Forelimb muscle (tissue), 1 donor: ENCODE data around the gene RYR2. TPM values are rescaled to one million over a fixed set of nuclear protein-coding genes. Genes with fewer than 3 reads are reported as not detected.
"Not testable (repeated sequence)": the region's sequence is repeated elsewhere in the genome, so short reads cannot be mapped to it uniquely, and the experiment has no call there.

ENCODE experiments used
- DNase-seq: peaks from one replicate; pipeline ENCODE4 v3.0.0-alpha.2; 2013; ENCODE audit warnings: low read depth
- polyA plus RNA-seq: library from polyadenylated mRNA; unstranded; fragments of 120-200 nt; gene quantifications from one replicate; pipeline ENCODE4 v1.2.1, GENCODE V29; 2013; ENCODE audit not compliant: insufficient read length

RYR2 gene
- polyA plus RNA-seq, 1 donor, result 2.4 TPM

DNA sequence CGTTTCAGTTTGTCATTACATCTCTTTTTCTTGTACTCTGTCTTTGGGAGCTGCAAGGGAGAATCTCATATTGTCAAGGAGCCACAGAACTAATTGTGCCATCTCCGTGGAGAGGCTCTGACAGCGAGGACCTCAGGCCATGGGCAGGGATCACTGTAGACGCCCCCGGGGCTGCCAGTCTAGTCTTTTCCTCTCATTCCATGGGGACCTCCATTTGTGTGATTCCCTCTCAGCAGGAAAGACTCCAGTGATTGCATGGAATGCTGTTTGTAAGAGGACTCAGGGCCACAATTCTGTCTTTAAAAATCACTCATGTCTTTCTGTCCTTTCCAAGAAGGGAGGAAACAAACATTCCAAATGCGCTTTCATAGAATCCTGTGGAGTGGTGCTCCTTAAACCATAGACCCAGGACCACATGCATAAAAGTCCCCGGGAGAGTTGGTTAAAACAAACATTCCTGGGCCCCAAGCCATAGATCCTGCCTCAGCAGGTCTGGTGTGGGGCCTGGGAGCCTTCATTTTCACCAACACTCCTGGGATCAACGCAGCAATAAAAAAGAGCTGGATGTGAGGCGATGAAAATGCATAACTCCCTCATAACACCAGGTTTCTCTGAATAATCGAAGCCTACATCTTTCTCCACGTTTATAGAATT is 744.2 kb downstream of the RYR2 start:
- DNase-seq, result no peak

DNA sequence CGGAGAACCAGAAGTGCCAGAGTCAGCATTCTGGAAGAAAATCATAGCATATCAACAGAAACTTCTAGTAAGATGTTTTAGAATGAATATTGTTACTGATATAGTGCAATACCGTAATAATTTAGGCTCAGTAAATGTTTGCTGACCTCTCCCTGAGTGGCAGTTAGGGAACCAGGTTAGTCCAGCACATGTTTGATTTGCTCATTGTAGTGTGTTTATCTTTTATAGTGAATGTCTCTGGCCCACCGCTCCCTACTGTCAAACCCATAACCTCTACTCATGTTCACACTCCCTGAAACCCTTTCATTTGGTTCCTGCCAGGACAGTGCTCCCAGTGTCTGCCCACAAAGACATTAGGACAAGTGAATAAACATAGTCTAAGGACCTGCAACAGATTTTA is 746.1 kb downstream of the RYR2 start:
- no peak for DNase-seq

DNA sequence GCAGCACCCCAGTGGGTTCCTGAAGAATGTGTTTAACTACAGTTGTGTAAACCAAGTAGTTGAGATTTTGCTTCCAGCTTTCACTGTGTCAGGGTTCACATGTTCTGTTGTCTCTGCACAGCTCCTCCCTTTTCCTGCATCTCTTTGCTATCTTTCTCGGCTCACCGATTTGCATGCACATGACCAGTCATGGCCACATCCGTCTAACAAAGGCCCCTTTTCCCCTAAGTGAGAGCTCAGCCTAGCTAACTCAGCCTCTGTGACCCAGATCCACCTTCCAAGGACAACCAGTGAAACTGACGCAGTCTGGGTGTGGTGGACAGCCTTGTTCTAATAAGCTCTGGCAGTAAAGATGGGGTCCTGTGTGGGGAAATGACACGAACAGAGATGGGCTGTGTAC is 747.6 kb downstream of the RYR2 start:
- DNase-seq, result no peak

- no peak for DNase-seq
These were observed 749.6 kb downstream of the RYR2 start for GRCh38 chr1:237791592-237791991.

DNA sequence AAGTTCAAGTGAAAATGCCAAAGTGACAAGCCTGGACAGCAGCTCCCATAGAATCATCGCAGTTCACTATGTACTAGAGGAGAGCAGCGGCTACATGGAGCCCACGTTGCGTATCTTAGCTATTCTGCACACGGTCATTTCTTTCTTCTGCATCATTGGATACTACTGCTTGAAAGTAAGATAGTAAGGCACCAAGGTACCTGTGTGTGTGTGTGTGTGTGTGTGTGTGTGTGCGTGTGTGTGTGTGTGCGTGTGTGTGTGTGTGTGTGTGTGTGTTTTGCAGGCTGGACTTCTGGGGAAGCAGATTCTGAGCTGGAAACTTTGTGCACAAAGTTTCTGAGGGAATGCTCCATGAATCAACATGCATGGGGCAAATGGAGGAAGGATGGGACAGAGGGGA is 750.2 kb downstream of the RYR2 start:
- DNase-seq, result no peak

DNA sequence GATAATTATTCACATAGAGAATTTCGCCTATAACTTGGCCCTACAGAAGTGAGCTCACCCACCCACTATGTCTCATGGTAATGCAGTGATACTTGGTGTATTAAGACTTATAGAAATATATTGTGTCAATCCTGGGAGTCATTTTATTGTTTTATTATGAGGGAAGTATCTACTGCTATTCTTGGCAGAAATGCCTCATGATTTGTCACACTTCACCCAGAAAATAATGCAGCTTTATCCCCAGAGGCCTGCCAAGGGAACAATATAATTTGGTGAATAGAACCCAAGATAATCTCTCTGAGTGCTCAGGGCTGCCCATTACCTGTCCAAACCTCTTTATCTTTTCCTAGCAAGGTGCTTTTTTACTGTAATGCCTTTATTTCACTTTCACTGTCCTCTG is 750.7 kb downstream of the RYR2 start:
- no peak for DNase-seq

- no peak for DNase-seq
These were observed 752.1 kb downstream of the RYR2 start for GRCh38 chr1:237794071-237794470.

DNA sequence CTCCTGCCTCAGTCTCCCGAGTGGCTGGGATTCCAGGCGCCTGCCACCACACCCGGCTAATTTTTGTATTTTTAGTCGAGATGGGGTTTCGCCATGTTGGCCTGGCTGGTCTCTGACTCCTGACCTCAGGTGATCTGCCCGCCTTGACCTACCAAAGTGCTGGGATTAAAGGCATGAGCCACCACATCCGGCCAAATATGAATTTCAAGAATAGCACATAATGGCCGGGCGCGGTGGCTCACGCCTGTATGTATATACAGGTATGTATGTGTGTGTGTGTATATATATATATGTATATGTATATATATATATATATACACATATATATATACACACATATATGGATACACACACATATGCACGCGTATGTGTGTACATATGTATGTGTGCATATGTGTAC is 753.6 kb downstream of the RYR2 start:
- DNase-seq, result no peak

- no peak for DNase-seq
These were observed 757.9 kb downstream of the RYR2 start for GRCh38 chr1:237799762-237800474.

DNA sequence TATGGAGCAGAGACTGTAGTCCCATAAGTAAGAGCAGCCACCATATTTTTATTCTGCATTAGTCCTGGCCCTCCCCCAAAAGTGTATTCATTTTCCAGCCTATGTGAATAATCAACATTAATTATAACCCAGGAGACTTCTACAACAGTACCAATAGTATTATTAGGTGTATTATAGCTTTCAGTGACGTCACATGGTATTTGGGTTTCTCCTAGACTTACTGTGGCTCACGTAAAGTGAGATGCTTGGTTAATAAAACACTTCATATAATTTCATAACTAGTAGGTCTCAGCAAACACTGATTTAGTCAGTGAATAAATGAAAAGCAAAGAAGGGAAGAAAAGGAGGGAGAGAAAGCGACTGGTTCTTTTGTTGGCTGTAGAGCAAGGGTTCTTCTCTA is 762.5 kb downstream of the RYR2 start:
- no peak for DNase-seq

GRCh38 chr1:237809099-237809498 is 767.1 kb downstream of the RYR2 start:
- no peak for DNase-seq

DNA sequence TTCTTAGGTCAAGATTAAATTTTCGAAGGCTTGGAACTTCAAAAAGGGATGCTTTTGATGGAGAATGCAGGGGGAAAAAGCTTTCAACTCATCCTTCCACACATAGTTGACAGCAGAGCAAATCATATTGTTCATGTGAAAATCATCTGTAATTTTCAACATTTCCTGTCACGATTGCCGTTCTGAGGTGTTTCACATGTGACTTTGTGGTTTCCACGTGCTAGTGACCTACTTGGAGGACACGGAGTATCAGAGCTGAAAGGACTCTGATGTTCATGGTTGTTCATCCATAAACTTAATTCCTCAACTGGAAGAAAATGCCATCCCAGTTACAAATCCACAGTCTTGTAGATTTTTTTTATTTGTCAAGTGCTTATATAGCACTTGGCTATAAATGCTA is 769.6 kb downstream of the RYR2 start:
- no peak for DNase-seq

DNA sequence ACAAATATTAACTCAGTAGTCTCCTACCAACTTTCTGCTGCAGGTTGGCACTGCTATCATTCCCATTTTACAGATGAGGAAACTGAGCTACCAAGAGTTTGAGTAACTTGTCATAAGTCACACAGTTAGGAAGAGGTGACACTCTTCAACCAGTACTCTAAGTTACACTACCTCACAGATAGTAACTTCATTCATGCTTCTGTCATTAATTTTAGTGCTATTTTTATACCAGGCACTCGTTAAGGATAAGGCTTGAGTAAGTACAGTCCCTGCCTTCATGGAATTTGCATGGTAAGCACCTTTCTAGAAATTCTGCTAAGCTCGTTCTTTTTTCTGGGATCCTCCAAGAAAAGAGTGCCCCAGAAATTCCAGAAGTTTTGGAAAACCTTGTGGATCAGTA is 770.1 kb downstream of the RYR2 start:
- no peak for DNase-seq

DNA sequence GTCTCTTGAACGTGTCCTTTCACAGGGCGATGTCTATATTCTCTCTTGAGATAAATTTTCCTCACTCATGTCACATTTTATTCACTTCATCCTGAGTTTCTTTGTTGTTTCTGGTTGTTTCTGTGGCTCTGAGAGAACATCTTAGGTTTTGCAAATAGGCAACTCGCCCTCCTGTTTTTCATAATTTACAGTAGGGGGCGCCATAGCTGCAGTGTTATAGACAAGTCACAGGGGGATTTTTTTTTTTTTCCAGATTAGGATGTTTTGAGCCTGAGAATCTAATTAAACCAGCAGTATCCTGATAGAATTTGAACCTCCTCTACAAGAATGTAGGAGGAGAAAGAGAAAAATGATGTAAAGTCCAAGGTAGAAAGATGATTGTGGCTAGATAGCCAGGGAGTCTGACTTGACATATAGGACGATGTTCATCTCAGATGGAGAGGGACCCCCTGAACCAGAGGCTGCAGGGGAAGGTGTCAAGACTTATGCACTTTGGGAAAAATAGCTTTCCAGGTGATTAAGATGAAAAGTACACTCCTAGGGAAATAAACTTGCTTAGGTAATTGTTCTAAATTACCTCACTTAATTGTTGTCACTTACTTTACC is 772.4 kb downstream of the RYR2 start:
- DNase-seq, result no peak

- no peak for DNase-seq
These were observed 775.3 kb downstream of the RYR2 start for GRCh38 chr1:237817277-237817676.

- not testable (repeated sequence) for DNase-seq
These were observed 778.6 kb downstream of the RYR2 start for GRCh38 chr1:237820634-237821033.

GRCh38 chr1:237832858-237833257 is 790.9 kb downstream of the RYR2 start:
- DNase-seq, result no peak

- no peak for DNase-seq
These were observed 792.1 kb downstream of the RYR2 start for GRCh38 chr1:237834048-237834447.

GRCh38 chr1:237834461-237834860 is 792.5 kb downstream of the RYR2 start:
- DNase-seq, result no peak

- DNase-seq, result no peak
These were observed 796.3 kb downstream of the RYR2 start for GRCh38 chr1:237838320-237838719.

GRCh38 chr1:237838904-237839534 is 797.0 kb downstream of the RYR2 start:
- DNase-seq, result no peak

GRCh38 chr1:237841485-237841884 is 799.5 kb downstream of the RYR2 start:
- no peak for DNase-seq

GRCh38 chr1:237843516-237843915 is 801.5 kb downstream of the RYR2 start:
- not testable (repeated sequence) for DNase-seq
